ENCODE measurements around the gene FSTL5.

GRCh38 chr4:161583549-161583948 lies 580.3 kb downstream of the FSTL5 start:
- no peak for TF ChIP-seq EZH2 (IDR thresholded peaks at IDR 0.05; ENCODE audit: low read depth)
- no peak for TF ChIP-seq CTCF (conservative IDR thresholded peaks at IDR 0.05)
